Measurements from ENCODE around the gene FITM2.
"Not testable (repeated sequence)": the region's sequence is repeated elsewhere in the genome, so short reads cannot be mapped to it uniquely, and the experiment has no call there.

FITM2 gene, protein sequence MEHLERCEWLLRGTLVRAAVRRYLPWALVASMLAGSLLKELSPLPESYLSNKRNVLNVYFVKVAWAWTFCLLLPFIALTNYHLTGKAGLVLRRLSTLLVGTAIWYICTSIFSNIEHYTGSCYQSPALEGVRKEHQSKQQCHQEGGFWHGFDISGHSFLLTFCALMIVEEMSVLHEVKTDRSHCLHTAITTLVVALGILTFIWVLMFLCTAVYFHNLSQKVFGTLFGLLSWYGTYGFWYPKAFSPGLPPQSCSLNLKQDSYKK

GRCh38 chr20:44310664-44311639 is at the start of gene FITM2:
Gene FITM2, minus strand, starts transcription at chr20:44311202. Its CDS starts 54 bp downstream, at chr20:44311148.
- DNase-seq (ENCODE audit: low read depth in 2 of 2) = peak; percentile 95 to 96

GRCh38 chr20:44360221-44360620 is 49.2 kb upstream of the FITM2 start:
- DNase-seq (ENCODE audit: low read depth in 2 of 2) = no peak

DNA sequence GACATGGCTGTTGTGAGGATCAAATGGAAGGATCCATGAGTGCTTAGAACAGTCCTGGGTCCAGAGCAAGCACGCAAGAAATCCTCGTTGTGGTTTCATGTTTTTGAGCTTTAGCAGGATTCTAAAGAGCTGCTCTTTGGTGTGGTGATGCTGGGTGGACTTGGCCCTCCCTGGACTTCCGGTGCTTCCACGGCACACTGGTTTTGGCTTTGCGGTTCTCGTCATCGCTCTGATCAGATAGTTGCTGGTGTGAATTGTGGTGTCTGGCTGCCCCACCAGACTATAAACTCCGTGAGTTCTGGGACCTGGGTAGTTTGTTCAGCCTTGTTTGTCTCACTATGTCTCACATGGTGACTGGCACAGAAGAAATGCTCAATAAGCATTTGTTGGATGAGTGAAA is 47.8 kb upstream of the FITM2 start:
- no peak for DNase-seq (ENCODE audit: low read depth in 2 of 2)

DNA sequence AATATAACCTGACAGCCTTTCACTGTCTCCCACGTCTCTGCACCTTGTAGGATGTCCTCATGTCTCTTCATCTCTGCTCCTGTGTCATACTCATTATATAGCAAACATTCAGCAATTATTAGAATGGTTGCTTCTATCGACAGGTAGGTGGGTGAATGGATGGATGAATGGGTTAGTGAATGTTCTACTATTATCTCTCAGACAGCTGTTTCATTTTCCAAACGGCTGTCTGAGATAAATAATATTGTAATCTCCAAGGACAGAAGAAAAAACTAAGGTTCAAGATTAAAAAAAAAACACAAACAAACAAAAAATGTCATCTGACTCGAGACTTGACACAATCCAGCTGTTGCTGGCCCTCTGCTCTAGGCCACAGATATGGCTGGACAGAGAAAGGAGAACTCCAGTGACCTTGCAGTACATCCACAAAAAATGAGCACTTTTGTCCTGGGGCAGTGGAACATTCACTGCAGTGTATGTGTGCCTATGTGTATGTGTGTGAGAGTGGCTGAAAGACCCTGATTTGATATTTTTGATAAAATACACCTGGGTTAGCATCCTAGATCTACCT is 46.6 kb upstream of the FITM2 start:
- DNase-seq (ENCODE audit: low read depth in 2 of 2) = no peak

- no peak for DNase-seq (ENCODE audit: low read depth in 2 of 2)
Observed at GRCh38 chr20:44357020-44357419, 46.0 kb upstream of the FITM2 start.

DNA sequence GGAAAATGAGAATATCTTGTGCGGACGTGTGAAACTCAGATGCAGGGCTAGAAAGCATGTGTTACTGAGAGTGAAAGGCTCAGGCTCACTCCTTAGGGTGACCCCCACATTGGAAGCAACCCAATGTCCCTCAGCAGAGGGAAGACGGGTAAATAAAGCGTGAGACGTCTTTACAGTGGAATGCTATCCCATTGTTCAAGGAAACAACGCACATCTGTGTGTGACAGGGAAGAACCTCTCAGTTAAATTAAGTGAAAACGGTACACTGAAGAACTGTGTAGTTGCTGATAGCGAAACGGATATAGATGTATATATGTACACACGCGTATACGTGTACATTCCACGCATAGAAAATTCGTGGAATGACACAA is 45.3 kb upstream of the FITM2 start:
- DNase-seq (ENCODE audit: low read depth in 2 of 2) = no peak

- DNase-seq (ENCODE audit: low read depth in 2 of 2) = no peak
Observed at GRCh38 chr20:44355498-44356352, 44.7 kb upstream of the FITM2 start, which contains the start of gene HNF4A. Gene HNF4A, plus strand, starts transcription at chr20:44355699. Its CDS starts 106 bp downstream, at chr20:44355805.

DNA sequence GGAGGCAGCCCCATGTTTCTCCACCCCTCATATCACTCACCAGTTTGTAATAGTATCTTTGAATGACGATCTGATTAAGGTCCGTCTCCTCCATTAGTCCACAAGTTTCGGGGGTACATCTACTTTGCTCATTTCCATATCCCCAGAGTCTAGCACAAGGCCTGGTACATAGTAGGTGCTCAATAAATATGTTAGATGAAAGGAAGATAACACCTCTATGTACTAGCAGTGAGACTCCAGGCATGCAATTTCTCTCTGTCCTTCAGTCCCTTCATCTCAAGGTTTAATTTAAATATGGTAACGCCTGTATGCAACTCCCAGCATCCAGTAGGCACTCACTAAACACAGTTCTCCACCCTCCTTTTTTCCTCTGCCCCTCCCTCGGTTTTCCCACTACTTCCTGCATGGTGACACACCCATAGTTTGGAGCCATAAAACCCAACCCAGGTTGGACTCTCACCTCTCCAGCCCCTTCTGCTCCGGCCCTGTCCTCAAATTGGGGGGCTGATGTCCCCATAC is 44.0 kb upstream of the FITM2 start:
- no peak for DNase-seq (ENCODE audit: low read depth in 2 of 2)

DNA sequence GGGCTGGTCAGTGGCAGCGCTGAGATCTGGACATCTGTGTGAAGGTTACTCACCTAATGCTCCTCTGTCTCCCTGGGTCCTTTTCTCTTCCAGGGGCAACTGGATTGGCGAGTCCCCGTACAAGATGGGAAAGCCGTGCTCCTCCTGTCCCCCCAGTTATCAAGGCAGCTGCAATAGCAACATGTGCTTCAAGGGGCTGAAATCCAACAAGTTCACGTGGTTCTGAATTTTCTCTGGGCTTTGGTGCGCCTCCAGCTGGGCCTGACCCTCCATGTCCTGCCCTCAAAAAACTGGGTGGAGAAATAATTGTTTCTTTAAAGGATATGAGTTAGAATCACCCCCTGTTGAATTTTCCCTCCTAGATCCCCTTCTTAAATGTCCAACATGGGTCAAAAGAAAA is 39.6 kb upstream of the FITM2 start:
- no peak for DNase-seq (ENCODE audit: low read depth in 2 of 2)

GRCh38 chr20:44349349-44349748 is 38.3 kb upstream of the FITM2 start:
- no peak for DNase-seq (ENCODE audit: low read depth in 2 of 2)

- no peak for DNase-seq (ENCODE audit: low read depth in 2 of 2)
Observed at GRCh38 chr20:44348168-44348659, 37.2 kb upstream of the FITM2 start.

GRCh38 chr20:44345941-44346340 is 34.9 kb upstream of the FITM2 start:
- DNase-seq (ENCODE audit: low read depth in 2 of 2) = not testable (repeated sequence)

GRCh38 chr20:44345147-44345546 is 34.1 kb upstream of the FITM2 start:
- DNase-seq (ENCODE audit: low read depth in 2 of 2) = no peak

DNA sequence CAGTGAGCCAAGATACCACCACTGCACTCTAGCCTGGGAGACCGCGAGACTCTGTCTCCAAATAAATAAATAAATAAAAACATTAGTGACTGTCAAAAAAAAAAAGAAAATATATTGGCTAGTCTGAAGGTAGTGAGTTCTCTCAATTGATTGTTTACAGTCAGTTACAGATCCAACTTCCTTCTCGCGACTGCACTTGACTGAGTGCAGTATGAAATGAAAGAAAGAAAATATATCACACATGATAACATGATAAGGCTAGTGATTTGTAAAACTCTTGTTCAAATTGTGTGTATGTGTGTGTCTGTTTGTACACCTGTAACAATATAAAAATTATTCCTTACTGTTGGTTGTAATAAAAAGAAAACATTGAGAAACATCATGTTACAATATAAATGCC is 33.7 kb upstream of the FITM2 start:
- DNase-seq (ENCODE audit: low read depth in 2 of 2) = no peak

- no peak for DNase-seq (ENCODE audit: low read depth in 2 of 2)
Observed at GRCh38 chr20:44343162-44343675, 32.2 kb upstream of the FITM2 start.

DNA sequence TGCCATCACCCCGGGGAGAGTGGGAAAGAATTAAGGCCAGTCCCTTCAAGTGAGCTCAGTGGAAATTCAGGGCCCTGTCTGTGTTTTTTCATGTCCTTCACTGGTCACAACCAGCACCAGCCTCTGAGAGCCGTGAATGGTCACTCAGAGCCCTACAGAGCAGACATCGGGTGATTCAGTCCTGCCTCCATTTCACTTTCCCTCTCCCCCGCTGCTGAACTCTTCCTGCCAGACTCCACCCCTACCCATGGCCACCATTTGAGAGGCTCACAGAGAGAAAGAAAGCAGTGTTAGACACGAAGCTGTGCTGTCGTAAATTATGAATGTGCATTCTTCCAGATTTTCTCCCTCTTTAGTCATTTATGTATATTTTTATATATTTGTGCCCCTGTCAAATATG is 31.2 kb upstream of the FITM2 start:
- no peak for DNase-seq (ENCODE audit: low read depth in 2 of 2)

GRCh38 chr20:44336725-44337380 is 25.9 kb upstream of the FITM2 start, which contains the start of gene R3HDML:
Gene R3HDML, plus strand, starts transcription at chr20:44337043. Its CDS starts 115 bp downstream, at chr20:44337158.
- DNase-seq (ENCODE audit: low read depth in 2 of 2) = no peak

GRCh38 chr20:44336086-44336485 is 25.1 kb upstream of the FITM2 start:
- no peak for DNase-seq (ENCODE audit: low read depth in 2 of 2)

DNA sequence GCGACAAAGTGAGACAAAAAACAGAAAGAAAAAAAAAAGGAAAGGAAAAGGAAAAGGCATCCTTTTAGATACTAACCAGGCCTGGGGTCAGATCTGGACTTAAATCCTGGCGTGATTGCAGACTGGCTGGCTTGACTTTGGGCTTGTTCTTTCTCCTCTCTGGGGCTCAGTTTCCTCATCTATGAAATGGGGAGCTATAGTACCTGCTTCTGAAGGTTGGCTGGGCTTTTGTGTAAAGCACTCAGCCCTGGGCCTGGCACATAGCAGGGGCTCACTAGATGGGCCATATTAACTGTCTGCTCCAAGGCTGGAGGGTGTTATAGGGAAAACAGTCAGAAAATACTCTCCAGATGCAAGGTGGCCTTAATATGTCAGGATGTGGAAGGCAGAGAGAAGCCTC is 24.7 kb upstream of the FITM2 start:
- no peak for DNase-seq (ENCODE audit: low read depth in 2 of 2)

DNA sequence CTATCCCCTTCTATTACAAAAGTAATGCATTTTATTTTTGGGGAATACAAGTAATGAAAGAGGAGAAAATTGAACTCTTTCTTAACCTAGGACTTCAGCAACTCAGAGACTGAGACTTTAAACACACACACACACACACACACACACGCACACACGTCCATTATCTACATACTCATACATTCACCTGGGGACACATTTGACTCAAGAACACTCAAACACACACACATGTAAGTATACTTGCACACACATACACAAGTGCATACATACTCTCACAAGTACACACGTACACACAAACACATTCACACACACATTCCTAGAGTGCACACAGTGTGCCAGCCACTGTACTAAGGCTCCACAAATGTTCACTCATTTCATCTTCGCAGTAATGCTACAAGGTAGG is 23.7 kb upstream of the FITM2 start:
- no peak for DNase-seq (ENCODE audit: low read depth in 2 of 2)

Data from stimulated activated CD8-positive, alpha-beta memory T cell treated with anti-CD3 and anti-CD28 coated beads, Interleukin-7, amount 100 ng/mL, for 1 hour (primary cell).